HepG2 (cell line): ENCODE measurements around the gene TNS4. TPM values are rescaled to one million over a fixed set of nuclear protein-coding genes. Genes with fewer than 3 reads are reported as not detected.
A peak's percentile ranks its signal among the peaks of the same experiment; 100 is the strongest.

Experiments
- AGO2 ChIP-seq: fragments of 200-400 bp; formaldehyde crosslinking; optimal IDR thresholded peaks from 2 replicates; pipeline ENCODE3; 2017; ENCODE audit warnings: mild to moderate bottlenecking, low read depth, low read length, moderate library complexity
- CEBPZ ChIP-seq: IDR thresholded peaks from 2 replicates; pipeline ENCODE4 v1.6.1; 2012; ENCODE audit warnings: low read length, improper control_type of control experiment
- HBP1 ChIP-seq: IDR thresholded peaks from 2 replicates; pipeline ENCODE4 v1.6.1; 2016; ENCODE audit warnings: low read depth, control low read depth
- KMT2A ChIP-seq: sonication (generic); formaldehyde crosslinking; IDR thresholded peaks from 2 replicates; pipeline ENCODE4 v1.4.0; 2020; ENCODE audit warnings: missing genetic modification reagents
- NCOA1 ChIP-seq: sonication (generic); formaldehyde crosslinking; IDR thresholded peaks from 2 replicates; pipeline ENCODE4 v1.9.0; 2021; ENCODE audit warnings: missing genetic modification reagents
- NFE2L2 ChIP-seq: fragments of 150-350 bp; IDR thresholded peaks from 2 replicates; pipeline ENCODE4 v1.6.1; 2014; ENCODE audit warnings: low read length
- RORA ChIP-seq: sonication (generic); formaldehyde crosslinking; IDR thresholded peaks from 2 replicates; pipeline ENCODE4 v1.5.0; 2020; ENCODE audit warnings: mild to moderate bottlenecking, missing genetic modification reagents, moderate library complexity
- SATB2 ChIP-seq: sonication (generic); formaldehyde crosslinking; IDR thresholded peaks from 2 replicates; pipeline ENCODE4 v1.5.0; 2020; ENCODE audit warnings: missing genetic modification reagents
- TCF7 ChIP-seq: sonication (generic); IDR thresholded peaks from 2 replicates; pipeline ENCODE4 v1.6.1; 2016; ENCODE audit warnings: antibody characterized with exemption, low read depth
- ZBTB3 ChIP-seq: sonication (generic); formaldehyde crosslinking; IDR thresholded peaks from 2 replicates; pipeline ENCODE4 v1.4.0; 2020; ENCODE audit warnings: low read depth, mild to moderate bottlenecking, moderate library complexity, missing genetic modification reagents, borderline replicate concordance
- ZFP62 ChIP-seq: sonication (generic); formaldehyde crosslinking; IDR thresholded peaks from 2 replicates; pipeline ENCODE4 v1.4.0; 2020; ENCODE audit warnings: missing genetic modification reagents
- ZGPAT ChIP-seq: IDR thresholded peaks from 2 replicates; pipeline ENCODE4 v1.6.1; 2016; ENCODE audit warnings: mild to moderate bottlenecking
- ZNF124 ChIP-seq: sonication (generic); formaldehyde crosslinking; IDR thresholded peaks from 2 replicates; pipeline ENCODE4 v1.4.0; 2020; ENCODE audit warnings: missing genetic modification reagents
- ZNF44 ChIP-seq: sonication (generic); formaldehyde crosslinking; IDR thresholded peaks from 2 replicates; pipeline ENCODE4 v1.5.1; 2020; ENCODE audit warnings: mild to moderate bottlenecking, missing genetic modification reagents
- ZNF501 ChIP-seq: sonication (generic); formaldehyde crosslinking; IDR thresholded peaks from 2 replicates; pipeline ENCODE4 v1.5.1; 2020; ENCODE audit warnings: mild to moderate bottlenecking, moderate library complexity, missing genetic modification reagents
- ZNF512 ChIP-seq: sonication (generic); formaldehyde crosslinking; IDR thresholded peaks from 2 replicates; pipeline ENCODE4 v1.4.0; 2020; ENCODE audit warnings: mild to moderate bottlenecking, missing genetic modification reagents
- ZNF552 ChIP-seq: sonication (generic); formaldehyde crosslinking; IDR thresholded peaks from 2 replicates; pipeline ENCODE4 v1.9.0; 2022; ENCODE audit warnings: missing genetic modification reagents, mild to moderate bottlenecking, borderline replicate concordance
- ZUFSP ChIP-seq: sonication (generic); formaldehyde crosslinking; IDR thresholded peaks from 2 replicates; pipeline ENCODE4 v1.9.0; 2021; ENCODE audit warnings: missing genetic modification reagents, mild to moderate bottlenecking, borderline replicate concordance
- polyA plus RNA-seq, 8 experiments: library from polyadenylated mRNA; depleted of rRNA in 3 of 8; stranded (reverse) in 7 of 8; unstranded in 1 of 8; fragments of >200 nt; fragmentation: Illumina TruSeq in 4 of 8; extraction: Trizol in 4 of 8; gene quantifications; 2 replicates each; pipeline versions ENCODE4 v1.2.1 to v1.2.3, GENCODE V29; 2011 to 2016; ENCODE audit warnings: low read depth in 4 of 8, missing spikeins in 1 of 8, mixed read lengths in 1 of 8; ENCODE audit not compliant: insufficient read depth in 1 of 8
- total RNA-seq, 5 experiments: library from RNA; depleted of rRNA; stranded (reverse); fragments of >200 nt; fragmentation: Illumina TruSeq; extraction: Trizol; gene quantifications; 2 replicates each; pipeline ENCODE4 v1.2.3, GENCODE V29; 2016; ENCODE audit warnings: low read depth in 1 of 5
- TF ChIP-seq, protein P1 (sequence below): sonication (generic); formaldehyde crosslinking; IDR thresholded peaks from 2 replicates; pipeline ENCODE4 v1.5.0; 2020; ENCODE audit warnings: missing genetic modification reagents

Gene TNS4
- total and polyA plus RNA-seq, 2 of the 13 experiments (the other 11 are each of a cell fraction or from before 2014, with no cell fraction given) = 0.58 to 2.1 TPM

GRCh38 chr17:40516581-40517285, 15.3 kb upstream of the TNS4 start (continued):
- no peak for TF ChIP-seq CEBPZ
- TF ChIP-seq AGO2 = no peak
- TF ChIP-seq ZGPAT = no peak
- TF ChIP-seq, protein P1, sequence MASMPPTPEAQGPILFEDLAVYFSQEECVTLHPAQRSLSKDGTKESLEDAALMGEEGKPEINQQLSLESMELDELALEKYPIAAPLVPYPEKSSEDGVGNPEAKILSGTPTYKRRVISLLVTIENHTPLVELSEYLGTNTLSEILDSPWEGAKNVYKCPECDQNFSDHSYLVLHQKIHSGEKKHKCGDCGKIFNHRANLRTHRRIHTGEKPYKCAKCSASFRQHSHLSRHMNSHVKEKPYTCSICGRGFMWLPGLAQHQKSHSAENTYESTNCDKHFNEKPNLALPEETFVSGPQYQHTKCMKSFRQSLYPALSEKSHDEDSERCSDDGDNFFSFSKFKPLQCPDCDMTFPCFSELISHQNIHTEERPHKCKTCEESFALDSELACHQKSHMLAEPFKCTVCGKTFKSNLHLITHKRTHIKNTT (CRISPR knock-in tag) = no peak
- no peak for TF ChIP-seq SATB2 (CRISPR knock-in tag)
- TF ChIP-seq TCF7 = peak; percentile 91
- TF ChIP-seq NFE2L2 = no peak
- no peak for TF ChIP-seq NCOA1 (CRISPR knock-in tag)
- TF ChIP-seq ZFP62 (CRISPR knock-in tag) = no peak
- no peak for TF ChIP-seq ZNF44 (CRISPR knock-in tag)
- no peak for TF ChIP-seq RORA (CRISPR knock-in tag)
- TF ChIP-seq ZNF124 = no peak
- no peak for TF ChIP-seq ZNF501
- TF ChIP-seq HBP1 (CRISPR knock-in tag) = no peak
- no peak for TF ChIP-seq ZBTB3 (CRISPR knock-in tag)
- no peak for TF ChIP-seq ZUFSP
- TF ChIP-seq ZNF512 (CRISPR knock-in tag) = no peak
- TF ChIP-seq KMT2A (CRISPR knock-in tag) = no peak
- TF ChIP-seq ZNF552 (CRISPR knock-in tag) = no peak
